Pons (tissue), 1 donor: Measurements from ENCODE around the gene KRT71.

ENCODE experiments used
- DNase-seq: peaks from one replicate; pipeline ENCODE4 v3.0.0-alpha.2; 2016; ENCODE audit warnings: low spot score

The KRT71 gene

DNA sequence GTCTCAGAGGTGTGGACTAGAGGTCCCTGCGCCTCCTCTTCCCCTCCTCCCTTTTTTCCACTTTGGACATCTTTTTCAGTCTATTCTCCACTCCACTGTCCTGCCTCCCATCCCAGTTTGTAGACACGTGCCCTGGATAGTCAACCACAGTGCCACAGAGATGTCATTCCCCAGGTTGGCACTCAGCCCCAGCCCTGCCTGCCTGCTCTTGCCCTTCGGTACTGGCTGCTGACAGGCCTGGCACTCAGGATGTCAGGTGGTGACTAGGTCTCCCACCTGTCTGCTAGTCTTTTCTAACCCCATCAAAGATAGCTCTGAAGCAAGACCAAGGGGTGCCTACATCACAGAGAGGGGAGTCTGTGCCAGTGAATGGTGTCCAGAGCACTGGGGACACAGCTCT, 15.8 kb downstream of the KRT71 start:
- no peak for DNase-seq

DNA sequence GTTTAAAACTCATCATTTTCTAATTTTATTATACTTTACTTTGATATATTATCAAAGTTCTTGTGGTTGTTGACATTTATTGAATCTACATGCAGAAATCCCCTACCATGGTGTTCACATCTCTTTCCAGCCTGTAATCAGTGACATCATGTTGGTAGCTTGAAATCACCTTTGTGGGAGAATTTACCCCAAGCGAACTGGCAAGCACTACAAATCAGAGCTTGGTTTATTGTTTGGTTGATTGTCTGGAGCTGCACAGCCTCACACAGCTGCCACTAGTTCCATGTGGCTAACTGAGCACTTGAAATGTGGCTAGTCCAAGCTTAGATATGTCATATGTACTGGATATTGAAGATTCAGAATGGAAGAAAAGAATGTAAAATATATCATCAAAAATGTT, 17.4 kb downstream of the KRT71 start:
- DNase-seq: no peak

DNA sequence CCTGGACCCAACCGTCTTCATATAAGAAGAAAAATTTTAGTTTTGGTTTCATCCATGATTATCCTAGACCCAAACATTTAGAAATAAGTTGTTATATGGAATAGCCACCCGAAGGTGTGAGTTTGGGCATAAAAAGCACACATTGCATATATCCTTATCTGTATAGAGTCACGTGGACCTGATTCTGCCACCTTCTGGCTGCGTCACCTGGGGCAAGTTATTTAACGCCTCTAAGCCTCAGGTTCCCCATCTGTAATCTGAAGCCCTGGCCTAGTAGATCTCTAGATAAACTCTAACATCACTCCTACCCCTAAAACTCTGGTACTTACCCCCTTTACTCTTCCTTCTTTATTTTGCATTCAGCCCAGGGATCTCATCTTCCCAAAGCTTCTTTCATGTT, 18.5 kb downstream of the KRT71 start:
- DNase-seq: no peak

DNA sequence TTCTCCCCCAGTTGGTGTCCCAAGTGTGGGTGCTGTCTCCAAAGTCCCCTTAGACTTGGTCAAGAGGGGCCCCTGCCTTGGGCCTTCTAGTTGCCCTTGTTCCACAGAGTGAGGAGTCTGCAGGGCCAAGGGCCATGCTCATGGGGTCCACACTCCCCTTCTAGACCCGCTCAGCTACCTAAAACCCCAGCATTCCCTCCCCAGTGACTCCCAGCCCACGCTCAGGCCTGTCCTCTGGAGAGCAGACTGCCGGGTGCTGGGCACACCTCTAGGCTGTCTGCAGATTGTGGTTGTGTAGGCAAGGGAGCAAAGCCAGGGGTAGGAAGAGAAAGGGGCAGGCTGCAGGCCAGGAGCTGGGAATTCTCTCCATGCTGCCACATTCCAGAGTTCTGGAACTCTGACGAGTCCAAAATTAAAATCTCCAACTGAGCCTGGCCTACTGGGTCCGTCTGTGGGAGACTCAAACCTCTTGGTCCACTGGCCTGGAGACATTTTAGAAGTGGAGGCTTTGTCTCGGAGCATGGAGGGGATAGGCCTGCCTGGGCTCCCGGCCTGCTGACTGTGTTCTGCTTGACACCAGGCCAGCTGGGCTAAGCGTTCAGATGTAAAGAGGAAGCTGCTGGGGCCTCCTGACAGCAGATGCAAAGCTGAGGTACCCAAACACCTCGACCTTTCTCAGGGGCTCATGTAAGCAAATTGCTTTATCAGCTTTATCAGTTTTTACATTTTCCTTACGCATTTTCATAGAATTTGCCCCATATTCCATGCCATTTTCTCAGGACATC, 19.1 kb downstream of the KRT71 start:
- DNase-seq: no peak

DNA sequence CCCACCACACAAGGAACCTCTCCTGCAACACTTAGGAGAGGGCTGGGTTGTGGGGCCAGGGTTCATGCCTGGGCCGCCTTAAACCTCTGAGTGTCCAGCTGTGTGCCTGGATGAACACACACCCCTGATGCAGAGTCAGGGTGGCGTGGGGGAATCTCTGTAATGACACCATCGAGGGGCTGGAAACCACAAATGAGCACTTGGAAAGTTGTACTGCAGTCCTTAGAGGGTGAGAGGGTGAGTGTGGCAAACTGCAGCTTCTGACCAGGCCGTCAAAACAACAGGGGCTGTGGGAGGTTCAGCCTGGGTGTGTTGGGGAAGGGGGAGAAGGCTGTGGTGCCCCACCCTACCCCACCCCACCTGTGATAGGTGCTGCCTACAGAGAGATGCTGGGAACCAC, 20.3 kb downstream of the KRT71 start:
- DNase-seq: no peak

DNA sequence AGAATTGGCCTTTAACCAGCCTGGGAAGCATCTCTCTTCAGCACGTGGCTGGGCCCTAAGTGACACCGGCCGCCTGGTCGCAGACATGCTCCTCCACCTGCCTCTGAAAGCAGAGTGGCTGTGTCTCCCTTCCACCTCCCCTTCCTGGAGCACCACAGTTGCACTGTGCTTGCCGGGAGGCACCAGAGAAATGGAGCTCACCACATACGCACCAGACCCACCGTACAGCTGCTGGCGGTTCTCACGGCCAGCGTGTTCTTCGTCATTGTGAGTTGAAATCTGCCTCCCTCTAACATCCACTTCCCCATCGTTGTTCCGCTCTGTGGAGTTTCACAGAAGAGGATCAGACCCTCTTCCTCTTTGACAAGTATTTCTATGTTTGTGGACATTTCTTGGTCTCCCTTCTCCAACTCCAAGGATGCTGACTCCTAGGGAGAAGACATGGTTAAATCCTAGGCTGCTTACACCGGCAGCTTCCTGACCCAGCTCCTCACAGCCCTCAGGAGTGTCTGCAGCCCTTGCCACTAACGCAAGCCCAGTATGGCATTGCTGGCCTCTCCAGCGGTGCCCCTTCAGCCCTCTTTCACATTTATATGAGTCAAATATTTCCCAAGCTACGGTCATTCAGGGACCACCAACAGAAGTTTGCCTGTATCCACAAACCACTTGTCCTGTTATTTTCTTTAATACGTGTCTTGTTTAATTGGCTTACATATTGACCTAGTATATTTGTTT, 21.2 kb downstream of the KRT71 start:
- peak; percentile 59 for DNase-seq

DNA sequence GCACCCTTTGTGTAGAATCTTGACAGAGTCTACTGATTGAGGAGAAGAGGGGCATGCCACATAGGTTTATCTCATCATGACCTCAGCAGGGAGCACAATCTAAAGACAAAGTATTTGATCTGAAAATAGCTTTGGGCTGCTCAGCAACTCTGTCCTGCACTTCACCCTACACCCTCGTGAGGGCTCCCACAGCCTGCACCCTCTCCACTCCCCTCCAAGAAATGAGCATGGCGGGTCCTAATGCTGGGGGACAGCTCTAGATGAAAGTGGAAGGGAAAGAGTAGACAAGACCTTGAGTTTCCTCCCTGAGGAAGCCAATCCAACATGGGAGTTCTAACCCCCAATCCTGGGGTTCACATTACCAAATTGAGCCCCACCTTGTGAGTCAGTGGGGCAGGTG, 22.0 kb downstream of the KRT71 start:
- no peak for DNase-seq

DNA sequence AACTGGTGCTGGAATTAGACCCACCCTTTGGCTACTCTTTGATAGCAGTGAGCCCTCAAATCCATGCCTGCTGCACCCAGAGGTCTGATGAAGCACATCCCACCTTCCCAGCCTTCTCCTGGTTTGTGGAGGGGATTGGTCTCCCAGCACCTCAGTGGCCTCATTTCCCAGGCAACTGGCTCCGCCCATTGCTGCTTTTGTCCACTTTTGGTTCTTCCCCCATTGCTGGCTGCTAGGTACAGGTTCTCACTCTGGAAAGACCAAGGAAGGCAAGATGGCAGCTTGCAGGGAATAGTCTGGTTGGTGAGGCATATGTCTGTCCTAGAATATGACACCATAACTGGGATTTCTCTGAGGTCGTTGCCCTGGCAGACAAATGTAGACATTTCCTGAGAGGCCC, 22.6 kb downstream of the KRT71 start:
- no peak for DNase-seq

DNA sequence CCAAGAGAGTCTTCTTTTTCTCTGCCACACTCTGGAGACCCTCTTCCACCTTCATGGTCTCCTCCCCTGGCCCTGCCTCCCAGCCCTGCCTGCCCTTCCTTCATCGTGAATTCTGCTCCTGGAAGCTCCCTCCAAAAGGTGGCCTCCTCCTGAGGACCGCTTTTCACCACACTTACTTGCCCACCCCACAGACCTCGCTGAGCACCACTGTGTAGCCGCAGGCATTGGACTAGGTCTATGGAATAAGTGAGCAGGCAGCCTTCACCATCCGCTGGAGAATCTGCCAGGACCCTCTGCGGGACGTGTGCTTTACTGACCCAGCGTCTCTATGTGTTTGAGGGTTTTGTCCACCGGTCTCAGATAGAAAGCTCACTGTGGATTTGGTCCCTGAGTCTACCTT, 23.1 kb downstream of the KRT71 start:
- no peak for DNase-seq

DNA sequence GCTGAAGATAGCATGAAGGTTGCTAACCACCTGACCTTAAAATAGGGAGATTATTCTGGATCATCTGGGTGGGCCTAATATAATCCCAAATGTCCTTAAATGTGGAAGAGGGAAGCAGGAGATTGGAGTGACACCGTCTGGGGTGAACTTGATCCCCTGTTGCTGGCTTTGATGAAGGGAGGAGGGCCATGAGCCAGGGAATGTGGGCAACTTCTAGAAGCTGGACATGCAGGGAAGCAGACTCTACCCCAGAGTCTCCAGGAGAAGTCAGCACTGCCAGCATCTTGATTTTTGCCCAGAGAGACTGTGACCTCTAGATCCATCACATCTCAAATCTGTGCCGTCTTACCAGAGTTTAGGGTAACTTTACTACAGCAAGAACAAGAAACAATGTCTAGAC, 23.5 kb downstream of the KRT71 start:
- DNase-seq: no peak

DNA sequence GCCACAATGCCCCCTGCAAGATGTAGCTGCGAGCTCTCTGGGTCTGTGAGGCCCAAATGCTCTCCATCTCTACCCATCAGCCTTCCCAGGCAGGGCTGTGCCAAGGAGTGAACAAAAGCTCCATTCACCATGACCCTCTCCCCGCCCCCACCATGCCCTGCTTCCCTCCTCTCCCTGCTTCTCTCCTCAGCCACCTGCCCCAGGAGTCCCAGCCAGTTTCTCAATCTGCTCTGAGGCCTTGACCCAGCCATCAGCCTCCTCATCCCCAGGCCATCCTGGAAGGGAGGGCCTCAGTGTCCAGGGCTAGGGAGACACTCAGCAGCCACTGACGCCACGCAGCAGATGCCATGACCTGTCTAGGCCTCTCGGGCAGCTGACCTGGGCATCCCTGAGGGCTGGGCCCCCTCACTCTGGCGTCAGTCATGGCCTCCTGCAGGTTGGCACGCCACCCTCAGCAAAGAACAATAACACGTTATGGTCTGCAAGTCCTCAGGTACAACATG, 24.3 kb downstream of the KRT71 start:
- DNase-seq: peak; percentile 85

DNA sequence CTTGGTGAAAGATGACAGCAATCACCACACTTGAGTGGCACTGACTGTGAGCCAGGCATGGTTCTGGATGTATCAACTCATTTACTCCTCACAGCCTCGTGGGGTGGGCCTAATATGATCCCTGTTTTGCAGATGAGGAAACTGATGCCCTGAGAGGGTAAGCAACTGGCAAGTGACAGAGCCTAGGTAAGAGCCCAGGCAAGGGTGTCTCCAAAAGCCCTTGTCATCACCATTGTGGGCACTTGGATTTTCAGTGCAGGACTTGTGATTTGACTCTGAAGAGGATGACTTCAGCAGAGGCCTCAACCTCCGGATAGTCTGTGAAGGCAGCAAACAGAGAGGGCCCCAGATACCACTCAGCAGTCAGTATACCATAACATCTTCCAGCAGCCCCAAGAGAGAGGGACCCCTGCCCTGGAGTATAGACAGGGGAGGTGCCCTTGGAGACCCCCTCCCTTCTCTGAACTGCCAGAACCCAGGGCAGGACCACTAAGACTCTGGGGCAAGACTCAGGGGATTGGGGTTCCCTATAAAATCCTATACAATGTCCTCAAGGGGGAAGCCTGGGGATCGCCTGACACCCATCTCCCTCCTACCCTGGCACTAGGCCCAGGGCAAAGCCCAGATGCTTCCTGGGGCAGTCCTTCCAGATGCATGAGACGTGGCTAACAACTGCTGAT, 25.7 kb downstream of the KRT71 start:
- DNase-seq: no peak

DNA sequence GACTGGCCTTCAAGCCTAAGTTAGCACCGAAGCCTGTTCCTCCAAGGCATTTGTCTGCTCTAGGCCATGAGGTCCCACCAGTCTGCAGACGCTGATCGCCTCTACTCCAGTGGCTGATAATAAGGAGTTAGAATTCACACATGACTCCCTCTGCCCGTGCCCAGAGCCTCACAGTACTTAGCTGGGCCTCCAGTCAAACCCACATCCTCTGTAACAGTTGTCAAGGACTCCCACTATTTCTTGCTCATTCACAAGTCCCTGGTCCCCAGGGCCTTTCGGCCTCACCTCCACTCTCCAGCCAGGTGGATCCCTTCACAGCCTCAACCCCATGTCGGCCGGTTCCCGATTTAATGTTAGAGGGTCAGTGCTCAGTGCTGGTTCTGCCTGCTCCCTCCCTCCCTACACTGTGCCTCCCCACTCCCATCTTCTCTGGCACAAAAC, 26.4 kb downstream of the KRT71 start:
- no peak for DNase-seq

DNA sequence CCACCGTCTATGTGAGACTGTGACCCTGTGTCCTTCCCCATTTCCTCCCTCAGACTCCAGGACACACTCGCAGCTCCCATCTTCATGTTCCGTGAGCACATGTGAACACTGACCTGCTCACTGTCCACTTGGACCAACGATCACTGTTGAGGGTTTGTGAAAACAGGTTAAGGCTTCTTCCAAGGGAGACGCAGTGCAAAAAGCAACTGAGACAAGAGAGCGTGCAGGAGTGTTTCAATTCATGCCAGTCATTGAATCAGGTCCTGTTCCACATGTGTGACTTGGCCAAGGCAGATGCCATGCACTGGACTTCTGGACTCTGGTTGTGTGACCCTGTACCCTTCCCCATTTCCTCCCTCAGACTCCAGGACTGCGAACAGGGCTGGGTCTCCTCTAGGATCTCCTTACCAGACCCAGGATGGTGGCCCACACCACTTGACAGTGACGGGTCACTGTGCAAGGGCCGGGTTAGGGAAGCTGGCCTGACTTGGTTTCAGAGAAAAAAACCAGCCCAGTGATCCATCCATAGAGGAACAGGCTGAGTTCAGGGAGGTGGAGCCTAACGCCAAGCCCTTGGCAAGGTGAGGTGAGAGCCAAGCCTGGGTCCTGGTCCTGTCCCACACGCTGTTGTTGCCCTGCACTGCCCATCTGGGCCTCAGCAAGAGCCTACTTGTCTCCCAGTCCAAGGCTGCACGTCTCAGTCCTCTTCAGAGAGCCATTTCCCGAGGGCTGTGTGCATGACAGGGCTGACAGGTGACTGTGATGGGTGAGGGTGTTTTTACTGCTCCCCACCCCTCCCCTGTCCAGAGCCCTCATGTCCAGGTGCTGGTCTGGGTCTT, 27.1 kb downstream of the KRT71 start:
- DNase-seq: no peak

DNA sequence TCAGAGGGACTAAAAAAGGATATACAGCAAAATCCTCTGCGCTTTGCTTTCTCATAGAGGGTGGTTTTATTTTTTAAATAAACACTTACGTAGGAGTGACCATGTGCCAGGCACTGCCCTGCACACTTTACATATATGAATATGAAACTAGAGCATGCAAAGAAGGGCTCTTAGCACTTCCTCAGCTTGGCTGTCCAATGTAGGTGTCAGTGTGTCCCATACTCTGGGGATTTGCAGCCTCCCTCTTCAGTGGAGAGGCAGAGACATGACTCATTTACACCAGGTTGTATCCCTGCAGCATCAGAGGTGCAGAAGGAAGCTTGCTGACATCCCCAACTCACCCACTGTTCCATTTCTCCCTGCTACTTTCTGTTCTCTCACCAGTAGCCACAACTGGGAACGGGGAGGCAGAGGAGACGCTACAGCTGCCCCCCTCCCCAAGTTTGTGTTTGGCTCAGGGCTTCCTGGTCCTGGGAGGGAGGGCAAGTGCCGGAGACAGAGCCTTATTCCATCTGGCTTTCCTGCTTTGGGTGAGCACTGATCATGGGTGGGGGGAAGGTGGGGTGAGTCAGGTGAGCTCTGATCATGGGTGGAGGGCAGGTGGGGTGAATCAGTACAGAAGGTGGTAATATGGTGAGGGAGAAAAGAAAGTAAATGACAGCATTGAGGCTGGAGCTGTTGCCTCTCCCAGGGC, 27.9 kb downstream of the KRT71 start:
- DNase-seq: no peak

DNA sequence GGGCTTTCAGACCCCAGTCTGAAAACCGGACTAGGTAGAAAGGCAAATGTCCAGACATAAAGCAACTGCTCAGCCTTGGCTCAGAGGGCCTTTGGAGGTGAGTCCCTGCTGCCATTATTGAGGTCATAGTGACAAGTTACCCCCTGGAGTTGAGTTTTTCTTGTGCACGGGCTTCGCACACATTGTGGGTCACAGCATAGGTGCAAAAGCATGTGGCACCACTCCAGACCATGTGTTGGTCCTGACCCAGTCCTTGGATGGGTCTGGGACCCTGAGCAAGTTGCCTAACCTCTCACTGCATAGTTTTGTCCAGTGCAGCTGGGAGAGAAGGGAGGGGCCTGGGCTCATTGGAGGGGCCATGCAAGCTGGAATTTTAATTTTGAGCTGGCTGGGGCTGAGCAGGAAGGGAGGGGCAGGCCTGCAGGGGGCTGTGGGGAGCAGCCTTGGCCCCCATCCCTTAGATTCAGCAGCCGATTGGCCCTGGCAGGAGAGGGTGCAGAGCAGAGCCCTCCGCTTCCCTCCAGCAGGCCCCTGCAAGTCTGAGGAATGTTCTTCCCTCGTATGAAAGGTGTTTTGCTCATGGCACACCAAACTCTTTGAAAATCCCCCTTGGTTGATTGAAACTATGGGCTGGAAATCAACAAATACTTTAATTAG, 28.6 kb downstream of the KRT71 start:
- DNase-seq: no peak

DNA sequence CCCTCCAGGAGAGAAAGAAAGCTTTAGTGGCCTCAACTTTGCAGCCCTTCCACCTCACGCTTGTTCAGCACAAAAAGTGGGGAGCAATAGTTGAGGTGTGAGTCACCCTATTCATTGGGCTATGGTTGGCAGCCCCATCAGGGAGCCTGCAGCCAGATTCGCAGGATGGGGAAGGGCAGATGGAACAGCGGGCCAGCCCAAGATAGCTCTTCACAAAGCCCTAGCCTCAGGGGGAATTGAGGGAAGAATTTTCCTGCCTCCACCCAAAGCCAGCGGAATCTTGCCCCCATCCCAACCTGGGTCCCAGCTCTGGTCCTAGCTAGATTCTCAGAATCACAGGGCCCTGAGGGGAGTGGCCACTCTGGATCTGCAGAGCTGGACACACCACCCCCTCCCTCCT, 29.1 kb downstream of the KRT71 start:
- DNase-seq: no peak

DNA sequence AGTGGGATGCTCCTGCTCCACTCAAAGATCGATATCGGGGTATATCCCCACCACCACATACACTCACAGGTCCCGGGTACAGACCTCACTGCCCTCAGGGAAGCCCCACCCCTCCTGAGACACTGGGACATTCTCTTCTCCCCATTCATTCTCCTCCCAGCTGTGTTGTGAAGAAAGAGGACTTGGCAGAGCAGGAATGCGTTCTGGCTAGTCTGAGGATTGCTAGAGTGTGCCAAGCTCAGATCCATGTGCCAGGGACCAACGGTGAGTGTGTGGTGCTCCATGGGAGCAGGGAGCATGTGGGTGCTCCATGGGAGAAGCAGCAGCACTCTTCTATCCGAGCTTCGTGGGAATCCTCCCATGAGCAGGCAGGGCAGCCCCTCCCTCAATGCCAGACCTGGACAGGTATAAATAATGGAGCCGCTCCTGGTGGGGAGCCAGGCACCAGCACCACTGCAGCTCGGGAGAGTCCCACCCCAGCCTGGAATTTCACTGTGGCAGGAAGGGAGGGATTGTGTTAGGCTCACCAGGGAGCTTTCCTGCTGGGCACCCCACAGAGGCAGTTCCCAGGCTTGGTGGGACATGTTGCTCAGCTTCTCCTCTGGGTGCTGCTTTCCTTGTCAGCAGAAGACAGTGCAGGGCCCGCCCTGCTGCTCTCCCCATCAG, 30.5 kb downstream of the KRT71 start:
- DNase-seq: peak; percentile 36

DNA sequence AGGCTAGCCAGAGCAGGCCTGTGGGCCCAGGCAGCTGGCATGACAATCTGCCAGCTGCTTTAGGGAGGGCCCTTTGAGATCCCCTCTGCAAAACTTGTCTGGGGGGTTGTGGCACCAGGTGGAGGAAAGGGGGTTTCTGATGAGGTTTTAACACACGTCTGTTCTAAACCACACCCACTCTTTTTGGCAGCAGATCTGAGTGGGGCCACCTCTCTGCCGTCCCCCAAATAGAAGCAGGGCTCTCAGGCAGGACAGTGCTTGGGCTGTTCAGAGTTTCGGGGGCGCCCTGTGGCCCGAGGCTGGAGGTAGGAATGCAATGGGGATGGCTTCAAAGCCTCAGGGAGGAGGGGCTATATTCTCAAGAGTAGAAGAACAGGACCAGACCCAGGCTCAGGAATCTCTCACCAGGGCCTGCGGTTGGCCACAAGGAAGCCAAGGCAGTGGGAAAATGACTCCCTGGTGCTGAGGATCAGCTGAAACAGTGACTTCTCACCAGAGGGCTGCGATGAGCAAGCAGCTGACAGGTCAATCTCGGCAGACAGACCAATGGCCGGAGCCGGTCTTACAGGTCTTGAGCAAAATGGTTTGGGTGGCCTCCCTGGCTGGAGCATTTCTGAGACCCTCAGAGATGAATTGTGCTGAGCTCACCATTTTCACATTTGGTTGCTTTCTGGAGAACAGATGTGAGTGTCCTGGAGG, 31.2 kb downstream of the KRT71 start:
- DNase-seq: no peak

DNA sequence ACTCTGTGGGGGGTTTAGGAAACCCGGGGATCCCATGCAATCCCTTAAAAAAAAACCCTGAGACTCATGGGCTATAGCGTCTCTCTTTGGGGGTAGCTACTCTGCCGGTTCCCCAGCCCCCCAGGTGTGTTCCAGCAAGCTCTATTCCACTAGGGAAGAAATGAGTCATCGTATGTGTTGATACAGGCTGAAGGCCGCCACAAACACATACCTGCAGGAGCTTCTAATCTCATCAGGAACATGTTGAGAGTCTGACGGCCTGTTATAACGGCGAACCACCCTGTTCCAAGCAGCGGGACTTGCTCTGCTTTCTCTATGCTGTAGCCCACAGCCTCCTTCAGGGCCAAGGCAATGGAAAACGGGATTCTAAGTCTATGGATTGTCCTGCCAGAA, 31.8 kb downstream of the KRT71 start:
- no peak for DNase-seq
